GM21723 (cell line): Measurements from ENCODE around the gene NNMT.

ENCODE experiments used
- ATAC-seq: cut with Tn5 transposase; IDR thresholded peaks from one replicate; pipeline ENCODE4 v1.9.1; 2021; ENCODE audit warnings: mild to moderate bottlenecking, moderate library complexity; ENCODE audit not compliant: unreplicated experiment

The NNMT gene

GRCh38 chr11:114262681-114263512, 33.3 kb upstream of the NNMT start:
- no peak for ATAC-seq

GRCh38 chr11:114263513-114264170, 32.6 kb upstream of the NNMT start:
- no peak for ATAC-seq

- ATAC-seq = no peak
Observed at GRCh38 chr11:114264381-114264780, 31.8 kb upstream of the NNMT start.

DNA sequence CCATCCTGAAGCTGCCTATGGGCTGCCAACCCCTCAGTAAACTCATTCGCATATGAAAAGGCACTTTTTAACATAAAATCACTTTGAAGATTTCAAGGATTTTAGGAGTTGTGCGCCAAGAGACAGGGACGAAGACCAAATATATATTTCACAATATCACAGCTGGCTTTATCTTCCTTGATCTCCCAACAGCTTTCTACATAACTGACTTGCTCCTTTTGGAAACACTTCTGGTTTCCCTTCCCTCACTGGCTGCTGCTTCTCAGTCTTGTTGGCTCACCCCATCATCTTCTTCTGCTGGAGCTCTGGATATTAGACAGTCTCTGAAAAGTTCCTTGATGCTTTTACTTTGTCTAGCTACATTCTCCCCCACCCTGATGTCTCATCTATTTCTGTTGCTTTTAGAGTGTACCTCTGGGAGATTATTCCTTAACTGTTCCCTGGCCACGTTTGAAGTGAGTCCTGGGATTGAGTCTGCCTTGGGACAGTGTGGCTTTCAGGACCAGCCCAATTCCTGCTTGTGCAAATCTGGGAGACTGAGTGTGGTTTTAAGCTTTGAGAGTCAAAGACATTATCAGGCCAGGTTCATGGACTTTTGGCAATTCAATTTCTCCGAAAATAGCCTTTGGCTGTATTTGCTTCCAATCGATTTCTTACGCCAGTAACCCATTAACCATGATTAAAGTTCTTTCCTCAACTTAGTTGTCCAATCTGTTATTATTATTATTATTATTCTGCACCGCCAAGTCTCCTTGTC, 30.9 kb upstream of the NNMT start:
- no peak for ATAC-seq

DNA sequence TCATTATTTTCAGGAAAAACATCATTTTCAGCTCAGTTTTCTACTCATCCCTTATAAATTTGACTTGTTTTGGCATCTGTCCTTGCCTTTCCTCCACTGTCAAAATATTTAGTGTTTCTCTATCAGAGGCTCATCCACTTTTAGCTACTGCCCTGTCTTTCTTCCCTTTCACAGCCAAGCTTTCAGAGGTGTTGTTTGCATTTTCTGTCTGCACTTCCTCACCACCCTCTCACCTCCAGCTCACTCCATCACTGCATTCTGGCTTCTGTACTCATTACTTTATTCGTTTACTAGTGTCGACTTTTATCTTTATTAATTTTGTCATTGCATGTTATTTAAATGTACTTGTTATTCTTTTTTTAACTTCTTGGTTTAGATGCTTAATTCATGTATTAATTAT, 26.7 kb upstream of the NNMT start:
- no peak for ATAC-seq

GRCh38 chr11:114270531-114271270, 25.5 kb upstream of the NNMT start:
- ATAC-seq = no peak

DNA sequence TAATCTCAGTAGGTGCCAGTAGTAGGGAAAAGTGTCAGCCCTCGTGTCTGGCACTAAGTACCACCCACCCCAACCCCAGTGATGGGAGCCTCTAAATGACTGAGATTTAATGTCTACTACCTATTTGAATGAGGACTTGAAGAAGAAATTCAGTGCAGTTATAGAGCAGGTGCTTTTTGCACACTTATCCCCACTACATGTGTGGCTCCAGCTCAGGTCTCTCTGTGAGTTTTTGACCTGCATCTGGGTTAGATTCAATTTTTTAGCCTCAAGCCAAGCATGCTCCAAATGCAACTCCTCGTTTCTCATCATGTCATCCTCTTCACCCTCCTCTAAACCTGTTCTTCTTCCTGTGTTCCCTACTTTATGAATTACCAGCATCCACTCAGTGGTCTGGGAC, 24.9 kb upstream of the NNMT start:
- ATAC-seq = no peak

- no peak for ATAC-seq
Observed at GRCh38 chr11:114272311-114272710, 23.9 kb upstream of the NNMT start.

GRCh38 chr11:114273071-114273470, 23.1 kb upstream of the NNMT start:
- no peak for ATAC-seq

GRCh38 chr11:114273890-114274635, 22.1 kb upstream of the NNMT start:
- ATAC-seq = no peak

DNA sequence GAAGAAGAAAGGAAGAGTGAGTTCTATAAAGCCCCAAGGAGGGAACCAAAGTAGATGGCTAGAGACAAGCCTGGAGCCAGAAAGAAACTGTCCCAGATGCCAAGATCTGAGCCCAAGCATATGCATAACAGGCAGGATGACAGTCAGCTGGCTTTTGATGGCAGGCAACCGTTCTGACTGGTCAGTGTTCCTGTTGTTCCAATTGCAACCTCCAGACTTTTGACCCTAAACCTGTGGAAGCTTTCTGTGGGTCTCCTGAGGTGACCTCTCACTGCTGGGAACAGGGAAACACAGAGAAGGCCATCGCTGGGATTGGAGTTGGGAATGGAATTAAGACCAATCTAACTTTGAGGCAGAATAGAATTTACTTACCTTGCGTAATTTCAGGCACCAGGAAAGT, 21.6 kb upstream of the NNMT start:
- no peak for ATAC-seq

DNA sequence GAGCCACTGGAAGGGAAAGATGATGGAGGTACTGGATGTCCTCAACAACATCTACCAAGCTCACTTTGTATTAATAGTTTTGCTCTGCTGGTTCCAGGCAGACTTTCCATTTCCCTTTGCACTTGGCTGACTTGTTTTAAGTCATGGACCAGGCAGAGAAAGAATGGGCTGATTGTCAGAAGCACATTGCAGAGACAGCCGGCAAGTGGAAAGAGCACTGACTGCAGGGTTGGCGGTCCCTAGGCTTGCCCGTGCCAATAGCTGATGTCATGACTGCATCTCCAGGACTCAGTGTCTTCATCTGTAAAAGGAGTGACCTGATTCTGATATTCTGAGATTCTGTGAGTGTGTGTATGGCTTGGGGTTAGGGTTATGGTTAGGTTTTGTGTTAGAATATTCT, 20.9 kb upstream of the NNMT start:
- ATAC-seq = no peak

- ATAC-seq = no peak
Observed at GRCh38 chr11:114276077-114276476, 20.1 kb upstream of the NNMT start.

GRCh38 chr11:114277637-114278341, 18.4 kb upstream of the NNMT start:
- ATAC-seq = no peak

GRCh38 chr11:114278342-114279065, 17.7 kb upstream of the NNMT start:
- no peak for ATAC-seq

DNA sequence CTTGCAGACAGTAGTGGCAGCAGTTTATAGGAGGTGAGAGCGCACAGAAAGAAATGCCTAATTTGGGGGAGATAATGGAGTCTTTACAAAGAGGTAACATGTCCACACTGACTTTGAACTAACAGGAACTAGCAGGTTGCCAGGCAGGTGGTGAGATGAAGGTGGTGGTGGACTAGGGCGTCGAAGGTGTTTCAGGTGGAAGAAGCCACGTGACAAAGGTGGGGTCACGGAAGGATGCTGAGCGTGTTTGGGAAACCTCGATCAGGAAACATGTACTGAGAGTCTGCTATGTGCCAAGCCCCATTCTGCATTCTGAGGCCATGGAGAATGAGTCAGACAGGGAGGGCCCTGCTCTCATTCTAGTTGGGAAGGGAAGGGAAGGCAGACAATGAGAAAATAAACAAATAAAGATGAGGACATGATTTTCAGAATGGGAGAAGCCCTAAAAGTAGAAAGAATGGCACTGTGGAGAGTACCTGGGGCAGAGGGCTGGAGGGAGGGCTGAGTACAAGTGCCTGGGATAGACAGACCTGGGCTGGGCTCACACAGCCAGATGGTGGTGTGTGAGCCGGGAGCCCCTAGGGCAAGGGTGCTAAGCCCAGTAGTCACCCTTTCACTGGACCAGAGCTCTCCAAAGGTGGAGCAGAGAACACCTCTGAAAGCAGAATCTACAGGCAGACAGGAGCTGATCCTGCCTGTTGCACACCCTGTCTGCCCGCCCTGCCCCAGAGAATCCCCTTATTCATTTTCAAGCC, 16.2 kb upstream of the NNMT start:
- no peak for ATAC-seq

- no peak for ATAC-seq
Observed at GRCh38 chr11:114280696-114281095, 15.5 kb upstream of the NNMT start.

- no peak for ATAC-seq
Observed at GRCh38 chr11:114281388-114281956, 14.7 kb upstream of the NNMT start.
